Mesendoderm (in vitro differentiated cells): ENCODE data around the gene NAIF1. TPM values are rescaled to one million over a fixed set of nuclear protein-coding genes. Genes with fewer than 3 reads are reported as not detected.
A peak's percentile ranks its signal among the peaks of the same experiment; 100 is the strongest.

Experiments
- DNase-seq: peaks from one replicate; pipeline ENCODE4 v3.0.0; 2013
- H2AK5ac ChIP-seq: 2 replicates; pipeline ENCODE4 v1.6.1; 2013; ENCODE audit warnings: low read length, inconsistent platforms
- H2BK120ac ChIP-seq: 2 replicates; pipeline ENCODE4 v1.6.1; 2013; ENCODE audit warnings: low read depth, mild to moderate bottlenecking, low read length, moderate library complexity, mixed read lengths
- H2BK15ac ChIP-seq: replicated peaks from 2 replicates; pipeline ENCODE4 v1.6.1; 2013; ENCODE audit warnings: low read depth, mild to moderate bottlenecking, moderate library complexity
- H2BK5ac ChIP-seq: 2 replicates; pipeline ENCODE4 v1.6.1; 2013; ENCODE audit warnings: low read length, inconsistent platforms
- H3K18ac ChIP-seq: 2 replicates; pipeline ENCODE4 v1.6.1; 2013; ENCODE audit warnings: mild to moderate bottlenecking, low read length, mixed read lengths
- H3K23ac ChIP-seq: one replicate; pipeline ENCODE4 v1.6.1; 2013; ENCODE audit warnings: low read length
- H3K27ac ChIP-seq: 2 replicates; pipeline ENCODE4 v1.5.1; 2013; ENCODE audit warnings: low read depth, mild to moderate bottlenecking, inconsistent platforms, low read length, moderate library complexity
- H3K27me3 ChIP-seq: 2 replicates; pipeline ENCODE4 v1.6.1; 2013; ENCODE audit warnings: low read length, control low read depth, mild to moderate bottlenecking, inconsistent platforms; ENCODE audit not compliant: insufficient read depth, poor library complexity
- H3K36me3 ChIP-seq: 2 replicates; pipeline ENCODE4 v1.6.1; 2013; ENCODE audit warnings: low read length, inconsistent platforms; ENCODE audit not compliant: control insufficient read depth, insufficient read depth
- H3K4ac ChIP-seq: one replicate; pipeline ENCODE4 v1.6.1; 2013; ENCODE audit warnings: low read depth, mild to moderate bottlenecking, low read length, moderate library complexity
- H3K4me1 ChIP-seq: 2 replicates; pipeline ENCODE4 v1.6.1; 2013; ENCODE audit warnings: low read depth, low read length, inconsistent platforms; ENCODE audit not compliant: control insufficient read depth
- H3K4me2 ChIP-seq: 2 replicates; pipeline ENCODE4 v1.6.1; 2013; ENCODE audit warnings: low read length
- H3K4me3 ChIP-seq: 2 replicates; pipeline ENCODE4 v1.5.1; 2013; ENCODE audit warnings: mild to moderate bottlenecking, low read length
- H3K56ac ChIP-seq: one replicate; pipeline ENCODE4 v1.6.1; 2013; ENCODE audit warnings: low read length
- H3K79me1 ChIP-seq: 2 replicates; pipeline ENCODE4 v1.6.1; 2013; ENCODE audit warnings: low read length, inconsistent platforms
- H3K79me2 ChIP-seq: 2 replicates; pipeline ENCODE4 v1.6.1; 2013; ENCODE audit warnings: mild to moderate bottlenecking, low read length; ENCODE audit not compliant: control insufficient read depth, insufficient read depth
- H3K9ac ChIP-seq: 2 replicates; pipeline ENCODE4 v1.6.1; 2013; ENCODE audit warnings: low read length, inconsistent platforms
- H4K5ac ChIP-seq: one replicate; pipeline ENCODE4 v1.6.1; 2013; ENCODE audit warnings: low read length
- H4K8ac ChIP-seq: one replicate; pipeline ENCODE4 v1.6.1; 2013; ENCODE audit warnings: low read depth, mild to moderate bottlenecking, control low read depth, low read length, moderate library complexity
- WGBS: extraction: QIAGEN DNeasy Blood & Tissue Kit; methylation state at CpG from one replicate; pipeline ENCODE4 v1.1.7; 2013; ENCODE audit warnings: low lambda C conversion rate, missing lambda C conversion rate; ENCODE audit not compliant: insufficient coverage; ENCODE audit errors: extremely low coverage; 5-methylcytosine and 5-hydroxymethylcytosine counted together
- polyA plus RNA-seq, 2 experiments: library from polyadenylated mRNA; stranded (reverse); fragments of 200-250 nt; gene quantifications; one replicate each; pipeline ENCODE4 v1.2.3, GENCODE V29; 2013

The NAIF1 gene
- polyA plus RNA-seq (2013, experiment 1 of 2), result 5.7 TPM
- 4.9 TPM for polyA plus RNA-seq (2013, experiment 2 of 2)

- Histone ChIP-seq H3K27me3 (no peaks in the 10 kb centered on the region), H3K79me2 (peaks cover 11% of the 10 kb centered on the region), H2BK15ac (no peak within 1 kb of the TSS), H3K4me2 (peak within 1 kb of the TSS; percentile 70), H3K18ac (peak within 1 kb of the TSS; percentile 71), H4K5ac (no peak within 1 kb of the TSS), H2BK5ac (peak within 1 kb of the TSS; percentile 67), H2AK5ac (peak within 1 kb of the TSS; percentile 90), H3K56ac (peak within 1 kb of the TSS; percentile 95), H4K8ac (peak within 1 kb of the TSS; percentile 42), H2BK120ac (no peak within 1 kb of the TSS), H3K4ac (peak within 1 kb of the TSS; percentile 17), H3K4me1 (peaks cover 11% of the 10 kb centered on the region), H3K23ac (no peak within 1 kb of the TSS), H3K36me3 (no peaks in the 10 kb centered on the region), H3K4me3 (peak within 1 kb of the TSS; percentile 86), H3K27ac (peak within 1 kb of the TSS; percentile 88), H3K9ac (peak within 1 kb of the TSS; percentile 93), H3K79me1 (peaks cover 10% of the 10 kb centered on the region)
- peak; percentile 100 for DNase-seq
- WGBS, result no CpG with 5 or more reads among the region's 54 CpGs
These were observed at the start of gene NAIF1 for GRCh38 chr9:128066713-128067644. Gene NAIF1 (minus strand): TSS chr9:128067320. CDS start chr9:128067101, 219 bp downstream.

- no peak overlapping the region for H3K4me2 ChIP-seq
- no peak overlapping the region for H3K18ac ChIP-seq
- no peak overlapping the region for H3K56ac ChIP-seq
- no peak overlapping the region for H3K27ac ChIP-seq
- no peak overlapping the region for H4K5ac ChIP-seq
- no peaks in the 10 kb centered on the region for H3K36me3 ChIP-seq
- no peak overlapping the region for H2BK120ac ChIP-seq
- H3K23ac ChIP-seq, result no peak overlapping the region
- no peaks in the 10 kb centered on the region for H3K79me2 ChIP-seq
- H3K9ac ChIP-seq, result no peak overlapping the region
- H3K4me1 ChIP-seq, result peaks cover 3% of the 10 kb centered on the region
- H2BK15ac ChIP-seq, result no peak overlapping the region
- no peak overlapping the region for H2AK5ac ChIP-seq
- no peak overlapping the region for H3K4me3 ChIP-seq
- H3K27me3 ChIP-seq, result no peaks in the 10 kb centered on the region
- no peak overlapping the region for H4K8ac ChIP-seq
- WGBS, result no CpG with 5 or more reads among the region's 16 CpGs
- DNase-seq, result no peak
- H2BK5ac ChIP-seq, result no peak overlapping the region
- no peak overlapping the region for H3K4ac ChIP-seq
- no peaks in the 10 kb centered on the region for H3K79me1 ChIP-seq
These were observed 49.3 kb upstream of the NAIF1 start for GRCh38 chr9:128116104-128117083.

GRCh38 chr9:128115187-128116103 lies 48.3 kb upstream of the NAIF1 start:
- H3K36me3 ChIP-seq, result no peaks in the 10 kb centered on the region
- no peak overlapping the region for H2BK15ac ChIP-seq
- H4K8ac ChIP-seq, result no peak overlapping the region
- H2BK5ac ChIP-seq, result no peak overlapping the region
- H3K23ac ChIP-seq, result no peak overlapping the region
- DNase-seq, result no peak
- no CpG with 5 or more reads among the region's 26 CpGs for WGBS
- no peak overlapping the region for H3K27ac ChIP-seq
- H3K79me1 ChIP-seq, result no peaks in the 10 kb centered on the region
- H3K4ac ChIP-seq, result no peak overlapping the region
- no peak overlapping the region for H2AK5ac ChIP-seq
- H3K79me2 ChIP-seq, result no peaks in the 10 kb centered on the region
- H3K56ac ChIP-seq, result no peak overlapping the region
- no peak overlapping the region for H3K4me3 ChIP-seq
- H3K27me3 ChIP-seq, result no peaks in the 10 kb centered on the region
- no peak overlapping the region for H3K4me2 ChIP-seq
- H3K18ac ChIP-seq, result no peak overlapping the region
- H3K9ac ChIP-seq, result no peak overlapping the region
- H4K5ac ChIP-seq, result no peak overlapping the region
- peaks cover 3% of the 10 kb centered on the region for H3K4me1 ChIP-seq
- no peak overlapping the region for H2BK120ac ChIP-seq

- H4K5ac ChIP-seq, result no peak overlapping the region
- no peaks in the 10 kb centered on the region for H3K36me3 ChIP-seq
- no peak overlapping the region for H2BK15ac ChIP-seq
- no peaks in the 10 kb centered on the region for H3K79me1 ChIP-seq
- DNase-seq, result no peak
- H3K4ac ChIP-seq, result no peak overlapping the region
- H2BK5ac ChIP-seq, result no peak overlapping the region
- H2AK5ac ChIP-seq, result no peak overlapping the region
- no peaks in the 10 kb centered on the region for H3K27me3 ChIP-seq
- H2BK120ac ChIP-seq, result no peak overlapping the region
- H4K8ac ChIP-seq, result no peak overlapping the region
- peaks cover 3% of the 10 kb centered on the region for H3K4me1 ChIP-seq
- no CpG with 5 or more reads among the region's 29 CpGs for WGBS
- H3K56ac ChIP-seq, result no peak overlapping the region
- H3K4me2 ChIP-seq, result no peak overlapping the region
- no peak overlapping the region for H3K18ac ChIP-seq
- H3K4me3 ChIP-seq, result no peak overlapping the region
- no peak overlapping the region for H3K9ac ChIP-seq
- no peaks in the 10 kb centered on the region for H3K79me2 ChIP-seq
- no peak overlapping the region for H3K23ac ChIP-seq
- no peak overlapping the region for H3K27ac ChIP-seq
These were observed 47.4 kb upstream of the NAIF1 start for GRCh38 chr9:128114326-128115186.
